Right lobe of liver (tissue), 4 donors: Measurements from ENCODE around the gene TSPAN4.

ENCODE experiments used
- CTCF ChIP-seq, 4 donors: fragments of 200-600 bp in 3 of 4; fragments of 450-650 bp in 1 of 4; IDR thresholded peaks; one replicate each; pipeline versions ENCODE4 v1.5.1 to v1.8.0; 2016 to 2022; ENCODE audit warnings: antibody characterized with exemption in 4 of 4, mild to moderate bottlenecking in 2 of 4
- POLR2A ChIP-seq: fragments of 450-650 bp; IDR thresholded peaks from one replicate; pipeline ENCODE4 v1.6.1; 2017; ENCODE audit warnings: antibody characterized with exemption, mild to moderate bottlenecking
- donor health status: DM: no; HTN: no; CAD: no.
- donor health status: DM: no; HTN: no; CAD: no.
- donor health status: DM: no; HTN: yes; CAD: no.

- TF ChIP-seq CTCF (IDR thresholded peaks at IDR 0.05), result no peak
- TF ChIP-seq POLR2A, result no peak
Measured at GRCh38 chr11:802018-802617, 40.5 kb upstream of the TSPAN4 start.
